Measurements from ENCODE around the gene KRT222. TPM values are rescaled to one million over a fixed set of nuclear protein-coding genes. Genes with fewer than 3 reads are reported as not detected.
A peak's percentile ranks its signal among the peaks of the same experiment; 100 is the strongest.

The KRT222 gene
- total RNA-seq, 1 donor from 2014 or later: not detected

- no peak for DNase-seq (ENCODE audit: low read depth)
- Histone ChIP-seq H3K27me3 (ENCODE audit: control insufficient read depth, insufficient read depth, low read length) (no peaks in the 10 kb centered on the region), H3K4me3 (ENCODE audit: low read depth, low read length) (no peak overlapping the region), H3K36me3 (ENCODE audit: control insufficient read depth, insufficient read depth, low read length) (no peaks in the 10 kb centered on the region)
- TF ChIP-seq CTCF (IDR thresholded peaks at IDR 0.05; ENCODE audit: insufficient read depth, low read length, poor library complexity, severe bottlenecking): no peak
Observed at GRCh38 chr17:40699853-40700252, 34.9 kb upstream of the KRT222 start.

DNA sequence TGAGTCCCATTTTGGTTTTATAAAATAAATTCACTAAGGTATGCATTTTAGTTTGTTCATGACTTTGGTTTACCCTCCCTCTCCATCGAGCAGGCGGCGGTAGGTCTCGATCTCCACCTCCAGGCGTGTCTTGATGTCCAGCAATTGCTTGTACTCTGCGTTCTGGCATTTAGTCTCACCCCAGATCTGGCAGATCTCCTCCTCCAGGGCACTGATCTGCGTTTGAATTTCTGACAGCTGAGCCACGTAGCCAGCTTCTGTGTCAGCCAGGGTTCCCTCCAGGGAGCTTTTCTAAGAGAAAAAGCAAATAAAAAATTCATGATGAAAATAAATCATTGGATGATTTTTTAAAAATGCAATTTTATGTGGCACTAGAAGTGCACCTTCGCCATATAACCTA is 34.4 kb upstream of the KRT222 start:
- no peak for TF ChIP-seq CTCF (IDR thresholded peaks at IDR 0.05; ENCODE audit: insufficient read depth, low read length, poor library complexity, severe bottlenecking)
- H3K4me3 ChIP-seq (ENCODE audit: low read depth, low read length): no peak overlapping the region
- no peaks in the 10 kb centered on the region for H3K36me3 ChIP-seq (ENCODE audit: control insufficient read depth, insufficient read depth, low read length)
- no peaks in the 10 kb centered on the region for H3K27me3 ChIP-seq (ENCODE audit: control insufficient read depth, insufficient read depth, low read length)
- no peak for DNase-seq (ENCODE audit: low read depth)

DNA sequence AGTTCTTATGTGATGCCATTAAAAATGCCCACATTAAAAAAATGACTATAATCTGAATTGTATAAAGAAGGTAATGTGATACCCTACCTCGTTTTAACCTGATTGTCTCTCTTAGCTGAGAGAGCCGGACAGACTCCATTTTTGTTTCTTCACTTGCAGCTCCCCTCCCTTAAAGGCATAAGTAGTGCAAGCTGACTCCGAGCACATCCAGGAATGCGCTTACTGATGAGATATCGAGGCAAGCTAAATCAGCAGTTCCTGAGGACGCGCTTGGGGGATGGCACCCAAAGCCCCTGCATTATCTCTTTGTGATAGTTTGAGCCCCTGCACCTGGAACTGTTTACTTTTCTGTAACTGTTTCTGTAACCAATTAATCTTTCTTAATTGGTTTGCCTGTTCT is 32.3 kb upstream of the KRT222 start:
- no peaks in the 10 kb centered on the region for H3K36me3 ChIP-seq (ENCODE audit: control insufficient read depth, insufficient read depth, low read length)
- no peak overlapping the region for H3K4me3 ChIP-seq (ENCODE audit: low read depth, low read length)
- no peaks in the 10 kb centered on the region for H3K27me3 ChIP-seq (ENCODE audit: control insufficient read depth, insufficient read depth, low read length)
- DNase-seq (ENCODE audit: low read depth): no peak
- no peak for TF ChIP-seq CTCF (IDR thresholded peaks at IDR 0.05; ENCODE audit: insufficient read depth, low read length, poor library complexity, severe bottlenecking)

- no peak for DNase-seq (ENCODE audit: low read depth)
- H3K4me3 ChIP-seq (ENCODE audit: low read depth, low read length): no peak overlapping the region
- H3K27me3 ChIP-seq (ENCODE audit: control insufficient read depth, insufficient read depth, low read length): no peaks in the 10 kb centered on the region
- TF ChIP-seq CTCF (IDR thresholded peaks at IDR 0.05; ENCODE audit: insufficient read depth, low read length, poor library complexity, severe bottlenecking): no peak
- no peaks in the 10 kb centered on the region for H3K36me3 ChIP-seq (ENCODE audit: control insufficient read depth, insufficient read depth, low read length)
Observed at GRCh38 chr17:40696651-40697072, 31.7 kb upstream of the KRT222 start.

DNA sequence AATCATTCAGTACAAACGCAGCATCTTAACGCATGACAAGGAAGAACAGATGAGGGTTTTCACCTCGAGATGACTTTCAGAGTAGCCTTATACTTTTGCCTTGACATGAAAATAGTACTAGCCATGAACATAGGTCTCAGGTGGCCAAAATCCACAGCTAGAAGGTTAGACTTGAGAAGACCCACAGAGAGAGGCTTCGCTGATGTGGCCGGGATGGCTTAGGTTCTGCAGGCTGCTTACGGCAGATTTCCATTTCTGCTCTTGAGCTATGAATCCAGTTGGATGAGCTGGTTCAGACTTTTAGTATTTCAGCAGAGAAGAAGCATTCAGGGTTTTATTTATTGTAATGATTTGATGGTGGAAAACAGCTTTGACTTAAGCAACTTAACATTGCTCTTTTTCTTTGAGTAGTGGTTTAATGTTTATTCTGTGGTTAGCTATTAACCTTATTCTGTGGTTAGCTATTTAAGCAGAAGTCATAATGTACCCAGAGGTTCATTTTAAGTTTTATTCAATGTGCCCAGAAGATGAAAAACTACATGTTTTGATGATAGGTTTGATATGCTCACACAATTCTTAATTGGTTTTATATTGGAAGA is 31.0 kb upstream of the KRT222 start:
- Histone ChIP-seq H3K36me3 (ENCODE audit: control insufficient read depth, insufficient read depth, low read length) (no peaks in the 10 kb centered on the region), H3K27me3 (ENCODE audit: control insufficient read depth, insufficient read depth, low read length) (no peaks in the 10 kb centered on the region), H3K4me3 (ENCODE audit: low read depth, low read length) (no peak overlapping the region)
- no peak for TF ChIP-seq CTCF (IDR thresholded peaks at IDR 0.05; ENCODE audit: insufficient read depth, low read length, poor library complexity, severe bottlenecking)
- DNase-seq (ENCODE audit: low read depth): peak; percentile 28

DNA sequence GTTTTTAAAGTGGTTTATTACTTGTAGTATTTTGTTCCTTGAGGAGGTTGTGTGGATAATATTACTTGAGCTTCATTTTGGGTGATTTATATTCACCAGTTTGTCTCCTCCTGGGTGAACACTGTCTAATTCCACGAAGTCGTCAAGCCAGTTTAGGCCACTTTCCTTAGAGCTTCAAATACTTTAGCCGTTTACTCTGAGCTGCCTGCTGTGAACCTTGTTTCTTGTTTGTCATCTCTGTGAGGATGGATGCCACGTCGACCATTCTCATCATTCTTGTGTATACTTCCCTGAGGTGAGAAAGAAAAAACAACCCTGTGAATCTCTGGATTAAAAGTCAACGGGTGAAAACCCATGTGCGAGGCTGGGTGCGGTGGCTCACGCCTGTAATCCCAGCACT is 29.6 kb upstream of the KRT222 start:
- Histone ChIP-seq H3K4me3 (ENCODE audit: low read depth, low read length) (no peak overlapping the region), H3K27me3 (ENCODE audit: control insufficient read depth, insufficient read depth, low read length) (no peaks in the 10 kb centered on the region), H3K36me3 (ENCODE audit: control insufficient read depth, insufficient read depth, low read length) (no peaks in the 10 kb centered on the region)
- TF ChIP-seq CTCF (IDR thresholded peaks at IDR 0.05; ENCODE audit: insufficient read depth, low read length, poor library complexity, severe bottlenecking): no peak
- no peak for DNase-seq (ENCODE audit: low read depth)
